Ecto neural progenitor cell (in vitro differentiated cells): ENCODE data around the gene MAEL.
A peak's percentile ranks its signal among the peaks of the same experiment; 100 is the strongest.

Experiments
- DNase-seq: peaks from one replicate; pipeline ENCODE4 v3.0.0-alpha.2; 2018; ENCODE audit warnings: low spot score

The MAEL gene

GRCh38 chr1:166988974-166989515 lies at the start of gene MAEL:
TSS of gene MAEL (plus strand) at chr1:166989280. CDS start at chr1:166989353, 73 bp downstream.
- no peak for DNase-seq

DNA sequence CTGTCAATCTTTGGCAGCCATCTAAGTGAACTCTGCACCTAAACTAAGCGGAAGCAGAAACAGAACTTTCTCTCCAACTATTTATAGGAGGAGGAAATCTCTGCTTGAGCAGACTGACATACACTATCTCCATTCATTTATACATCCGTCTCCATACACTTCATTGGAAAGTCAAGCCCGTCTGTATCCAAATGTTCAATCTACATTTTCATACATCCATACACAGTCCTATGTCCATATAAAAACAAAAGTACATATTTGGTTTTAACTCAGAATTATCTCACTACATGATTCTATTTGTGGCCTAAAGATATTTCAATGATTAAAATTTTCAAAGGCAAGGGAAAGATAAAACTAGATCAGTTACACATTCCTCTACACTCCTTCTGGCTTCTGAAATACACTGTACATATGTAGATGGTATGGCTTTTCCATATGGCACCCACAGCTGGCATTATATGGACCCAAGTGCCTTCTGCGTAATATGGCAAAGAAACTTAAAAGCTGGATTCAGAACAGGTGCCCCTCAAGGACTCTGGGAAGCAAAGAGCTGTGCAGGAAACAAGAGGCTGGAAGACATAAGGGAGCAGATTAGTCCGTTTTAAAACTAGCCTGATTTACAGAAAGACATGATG lies 49.2 kb upstream of the MAEL start:
- no peak for DNase-seq

- no peak for DNase-seq
These were observed 44.7 kb upstream of the MAEL start for GRCh38 chr1:166944186-166944967.

DNA sequence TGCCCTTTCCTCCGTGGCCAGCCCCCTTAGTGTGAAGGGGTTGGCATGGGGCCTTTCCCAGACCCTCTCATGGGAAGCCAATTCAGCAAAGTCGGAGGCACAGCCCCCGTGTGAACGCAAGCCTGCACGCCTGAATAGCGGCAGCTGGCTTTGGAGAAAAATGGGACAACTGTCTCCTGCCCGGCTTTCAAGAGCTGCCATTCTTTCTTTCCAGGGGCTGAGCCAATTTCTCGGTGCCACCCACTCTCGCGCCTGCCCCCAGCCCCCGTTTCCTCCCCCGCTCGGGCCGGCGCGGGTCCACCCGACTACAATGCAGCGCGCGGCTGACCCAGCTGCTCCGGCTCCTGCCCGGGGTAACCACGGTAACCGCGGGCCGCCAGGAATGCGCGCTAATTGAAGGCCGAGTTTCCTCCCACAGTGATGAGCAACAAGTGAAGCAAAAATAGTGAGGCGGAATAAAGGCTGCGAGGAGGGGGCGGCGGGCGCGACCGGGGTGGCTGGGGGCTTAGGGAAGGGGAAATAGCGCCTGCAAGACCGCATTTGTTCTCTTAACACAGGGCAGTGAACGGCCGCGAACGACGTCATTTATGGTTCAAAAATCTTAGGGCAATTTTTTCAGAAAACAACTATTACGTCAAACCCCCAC lies 41.6 kb upstream of the MAEL start:
- peak; percentile 95 for DNase-seq

DNA sequence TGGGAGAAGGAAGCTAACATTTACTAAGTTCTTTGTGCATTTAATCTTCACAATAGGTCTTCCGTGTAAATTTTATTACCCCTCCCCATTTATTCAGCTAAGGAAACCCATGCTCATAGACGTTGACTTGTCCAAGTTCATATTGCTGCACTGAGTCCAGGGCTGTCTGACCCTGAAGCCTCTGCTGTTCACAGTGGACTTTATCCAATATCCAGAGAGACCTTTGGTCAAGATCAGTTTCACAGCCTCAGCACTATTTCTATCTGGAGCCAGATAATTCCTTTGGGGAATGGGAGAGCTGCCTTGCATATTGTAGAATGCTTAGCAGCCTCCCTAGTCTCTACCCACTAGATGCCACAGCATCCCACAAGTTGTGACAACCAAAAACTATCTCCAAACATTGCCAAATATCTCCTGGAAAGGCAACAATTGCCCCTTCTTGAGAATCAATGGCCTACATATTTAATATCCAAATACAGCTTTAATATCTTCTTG lies 40.2 kb upstream of the MAEL start:
- no peak for DNase-seq

DNA sequence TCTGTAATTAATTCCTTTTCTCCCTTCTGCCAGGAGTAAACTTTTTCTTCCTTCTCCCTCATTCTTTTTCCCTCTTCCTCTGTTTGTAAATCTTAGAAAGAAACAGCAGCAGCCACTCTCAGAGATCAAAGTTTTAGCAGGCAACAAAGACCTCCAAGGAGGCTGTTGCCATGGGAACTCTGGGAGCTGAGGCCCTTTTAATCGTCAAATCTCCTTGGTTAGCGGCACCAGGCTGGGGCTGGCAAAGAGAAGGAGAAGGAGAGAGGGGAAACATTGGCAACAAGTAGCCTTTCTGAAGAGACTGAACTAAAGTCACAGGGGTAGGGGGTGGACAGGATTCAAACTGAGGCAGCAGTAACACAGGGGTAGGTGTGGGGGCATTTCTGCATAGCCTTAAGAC lies 38.9 kb upstream of the MAEL start:
- peak; percentile 84 for DNase-seq

- no peak for DNase-seq
These were observed 38.0 kb upstream of the MAEL start for GRCh38 chr1:166951050-166951449.

GRCh38 chr1:166952002-166952746 lies 36.9 kb upstream of the MAEL start:
- no peak for DNase-seq

GRCh38 chr1:166953491-166953890 lies 35.6 kb upstream of the MAEL start:
- DNase-seq, result no peak

GRCh38 chr1:166956057-166956850 lies 32.8 kb upstream of the MAEL start:
- no peak for DNase-seq

DNA sequence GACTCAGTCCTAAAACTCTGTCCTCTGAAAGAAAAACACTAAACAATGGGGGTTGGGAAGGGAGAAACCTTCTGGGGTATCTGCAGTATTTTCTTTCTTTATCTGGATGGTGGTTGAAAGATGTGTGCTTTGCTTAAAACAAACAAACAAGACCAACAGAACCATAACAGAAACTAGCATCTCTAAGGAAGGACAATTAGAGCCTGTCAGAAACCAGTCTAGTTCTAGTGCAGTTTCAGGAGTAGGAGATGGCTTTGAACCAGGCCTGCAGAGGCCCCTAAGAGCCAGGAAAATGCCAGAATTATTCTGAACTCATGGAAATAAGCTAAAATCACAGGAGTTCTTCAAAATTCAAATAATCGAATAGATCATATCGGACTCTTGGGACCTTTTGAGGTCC lies 32.2 kb upstream of the MAEL start:
- no peak for DNase-seq

- DNase-seq, result no peak
These were observed 28.1 kb upstream of the MAEL start for GRCh38 chr1:166960858-166961474.

- DNase-seq, result no peak
These were observed 19.9 kb upstream of the MAEL start for GRCh38 chr1:166969074-166969677.

GRCh38 chr1:166971252-166971651 lies 17.8 kb upstream of the MAEL start:
- no peak for DNase-seq

DNA sequence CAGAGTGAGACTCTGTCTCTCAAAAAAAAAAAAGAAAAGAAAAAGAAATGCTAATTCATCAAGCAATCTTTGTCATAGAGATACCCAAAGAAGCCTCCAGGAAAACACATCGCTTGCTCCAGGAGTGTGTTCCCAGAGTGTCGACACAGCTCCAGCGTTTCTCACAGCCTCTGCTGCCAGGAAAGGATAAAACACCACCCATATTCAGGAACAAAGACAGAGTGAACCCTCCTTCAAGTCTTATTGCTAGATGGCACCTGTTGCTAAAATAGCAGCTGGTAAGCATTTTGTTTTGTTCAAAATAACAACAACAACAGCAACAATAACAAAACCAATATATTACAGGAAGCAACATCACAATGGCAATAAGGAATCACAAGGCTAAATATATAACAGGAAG lies 16.9 kb upstream of the MAEL start:
- DNase-seq, result no peak

DNA sequence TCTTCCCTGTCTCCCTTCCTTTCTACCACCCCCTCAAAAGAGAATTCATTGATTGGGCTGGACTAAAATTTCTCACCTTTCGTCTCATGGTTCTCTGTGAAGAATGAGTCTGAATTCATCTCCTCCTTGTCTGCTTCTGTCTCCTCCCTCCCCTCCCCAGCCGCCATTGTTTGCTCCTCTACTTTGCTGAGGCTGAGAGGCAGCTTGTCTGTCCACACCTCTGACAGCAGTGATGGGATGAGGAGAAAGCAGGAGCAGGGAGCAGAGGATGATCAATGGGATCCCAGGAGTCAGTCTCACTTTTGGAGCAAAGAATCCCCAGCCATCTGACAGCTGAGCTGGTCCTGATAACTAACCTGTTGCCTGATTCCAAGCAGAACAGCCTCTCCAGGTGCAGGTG lies 16.3 kb upstream of the MAEL start:
- no peak for DNase-seq

- no peak for DNase-seq
These were observed 14.3 kb upstream of the MAEL start for GRCh38 chr1:166974647-166975345.

- DNase-seq, result peak; percentile 81
These were observed 13.5 kb upstream of the MAEL start, which contains the start of gene ILDR2 for GRCh38 chr1:166975361-166976129. TSS of gene ILDR2 (minus strand) at chr1:166975540. CDS start at chr1:166975268, 272 bp downstream.

- DNase-seq, result no peak
These were observed 11.1 kb upstream of the MAEL start for GRCh38 chr1:166977951-166978350.
